ENCODE data around the gene YIPF7.

Gene YIPF7

GRCh38 chr4:44616621-44617020, 34.8 kb downstream of the YIPF7 start:
- DNase-seq = no peak

- DNase-seq = no peak
Measured at GRCh38 chr4:44583393-44583792, 68.0 kb downstream of the YIPF7 start.

GRCh38 chr4:44580231-44580630, 71.2 kb downstream of the YIPF7 start:
- no peak for DNase-seq

GRCh38 chr4:44578954-44579353, 72.5 kb downstream of the YIPF7 start:
- DNase-seq = no peak
